ENCODE results near the gene KCNJ5.

DNA sequence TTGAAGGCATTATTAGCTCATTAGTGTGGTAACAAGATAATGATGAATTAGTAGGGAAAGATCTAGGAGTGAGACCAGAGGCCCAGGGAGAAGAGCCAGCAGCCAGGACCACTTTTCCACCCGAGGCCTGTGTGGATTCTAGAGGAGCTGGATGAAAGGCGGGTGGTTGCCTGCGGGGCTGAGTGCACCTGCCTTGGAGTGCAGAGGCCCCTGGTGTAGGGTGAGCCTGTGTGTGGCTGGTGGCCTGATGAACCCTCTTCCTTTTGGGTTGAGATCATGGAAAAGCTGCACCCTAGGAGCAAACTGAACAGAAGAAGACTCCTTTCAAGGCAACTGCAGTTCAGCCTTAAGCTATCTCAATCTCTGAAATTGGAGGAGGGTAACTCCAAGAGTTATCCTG, 57.4 kb downstream of the KCNJ5 start:
- TF ChIP-seq, protein P1, sequence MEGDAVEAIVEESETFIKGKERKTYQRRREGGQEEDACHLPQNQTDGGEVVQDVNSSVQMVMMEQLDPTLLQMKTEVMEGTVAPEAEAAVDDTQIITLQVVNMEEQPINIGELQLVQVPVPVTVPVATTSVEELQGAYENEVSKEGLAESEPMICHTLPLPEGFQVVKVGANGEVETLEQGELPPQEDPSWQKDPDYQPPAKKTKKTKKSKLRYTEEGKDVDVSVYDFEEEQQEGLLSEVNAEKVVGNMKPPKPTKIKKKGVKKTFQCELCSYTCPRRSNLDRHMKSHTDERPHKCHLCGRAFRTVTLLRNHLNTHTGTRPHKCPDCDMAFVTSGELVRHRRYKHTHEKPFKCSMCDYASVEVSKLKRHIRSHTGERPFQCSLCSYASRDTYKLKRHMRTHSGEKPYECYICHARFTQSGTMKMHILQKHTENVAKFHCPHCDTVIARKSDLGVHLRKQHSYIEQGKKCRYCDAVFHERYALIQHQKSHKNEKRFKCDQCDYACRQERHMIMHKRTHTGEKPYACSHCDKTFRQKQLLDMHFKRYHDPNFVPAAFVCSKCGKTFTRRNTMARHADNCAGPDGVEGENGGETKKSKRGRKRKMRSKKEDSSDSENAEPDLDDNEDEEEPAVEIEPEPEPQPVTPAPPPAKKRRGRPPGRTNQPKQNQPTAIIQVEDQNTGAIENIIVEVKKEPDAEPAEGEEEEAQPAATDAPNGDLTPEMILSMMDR (IDR thresholded peaks at IDR 0.05; ENCODE audit: low read length), result no peak
- TF ChIP-seq EZH2 (IDR thresholded peaks at IDR 0.05; ENCODE audit: borderline replicate concordance, low read length), result no peak
